SW 1271 (cell line): Measurements from ENCODE around the gene MT3.
A peak's percentile ranks its signal among the peaks of the same experiment; 100 is the strongest.
"Not testable (repeated sequence)": the region's sequence is repeated elsewhere in the genome, so short reads cannot be mapped to it uniquely, and the experiment has no call there.

ENCODE experiments used
- DNase-seq, 2 experiments: peaks; one replicate each; lab custom pipeline; 2025; lab: John Stamatoyannopoulos, UW

Gene MT3

DNA sequence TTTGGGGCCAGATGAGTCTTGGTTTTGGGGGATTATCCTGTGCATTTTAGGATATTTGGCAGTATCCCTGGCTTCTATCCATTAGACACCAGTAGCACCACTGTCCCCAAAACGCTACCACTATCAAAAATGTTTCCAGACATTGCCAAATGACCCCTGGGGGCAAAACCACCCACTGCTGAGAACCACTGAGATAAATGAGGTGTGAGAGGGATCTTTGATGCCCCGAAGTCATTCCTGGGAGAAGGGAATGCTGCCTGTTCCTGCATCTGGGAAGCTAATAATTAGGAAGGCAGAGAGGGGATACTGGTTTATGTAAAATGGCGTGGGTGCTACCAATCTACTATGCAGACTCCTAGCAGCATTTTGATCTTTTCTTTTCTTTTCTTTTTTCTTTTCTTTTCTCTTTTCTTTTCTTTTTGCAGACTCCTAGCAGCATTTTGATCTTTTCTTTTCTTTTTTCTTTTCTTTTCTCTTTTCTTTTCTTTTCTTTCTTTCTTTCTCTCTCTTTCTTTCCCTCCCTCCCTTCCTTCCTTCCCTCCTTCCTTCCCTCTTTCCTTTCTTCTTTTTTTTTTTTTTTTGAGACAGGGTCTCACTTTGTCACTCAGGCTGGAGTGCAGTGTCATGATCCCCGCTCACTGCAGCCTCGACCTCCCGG lies 8.8 kb upstream of the MT3 start:
- DNase-seq = no peak

DNA sequence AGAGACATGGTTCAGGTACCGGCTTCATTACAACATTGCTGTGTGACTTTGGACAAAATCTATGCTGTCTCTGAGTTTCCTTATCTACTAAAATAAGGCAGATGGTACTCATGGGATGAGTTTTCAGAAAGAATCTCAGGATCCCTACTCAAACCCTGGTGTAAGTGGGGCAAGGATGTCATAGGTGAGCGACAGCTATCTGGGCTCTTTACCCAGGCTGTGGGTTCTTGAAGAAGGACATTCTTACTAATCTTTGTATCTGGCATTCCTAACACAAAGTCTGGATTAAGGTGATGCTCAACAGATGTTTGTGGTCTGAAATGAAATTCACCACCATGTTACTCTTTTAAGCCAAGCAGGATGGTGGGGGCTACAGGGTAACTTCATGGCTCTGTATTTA lies 6.4 kb upstream of the MT3 start:
- DNase-seq = not testable (repeated sequence)

DNA sequence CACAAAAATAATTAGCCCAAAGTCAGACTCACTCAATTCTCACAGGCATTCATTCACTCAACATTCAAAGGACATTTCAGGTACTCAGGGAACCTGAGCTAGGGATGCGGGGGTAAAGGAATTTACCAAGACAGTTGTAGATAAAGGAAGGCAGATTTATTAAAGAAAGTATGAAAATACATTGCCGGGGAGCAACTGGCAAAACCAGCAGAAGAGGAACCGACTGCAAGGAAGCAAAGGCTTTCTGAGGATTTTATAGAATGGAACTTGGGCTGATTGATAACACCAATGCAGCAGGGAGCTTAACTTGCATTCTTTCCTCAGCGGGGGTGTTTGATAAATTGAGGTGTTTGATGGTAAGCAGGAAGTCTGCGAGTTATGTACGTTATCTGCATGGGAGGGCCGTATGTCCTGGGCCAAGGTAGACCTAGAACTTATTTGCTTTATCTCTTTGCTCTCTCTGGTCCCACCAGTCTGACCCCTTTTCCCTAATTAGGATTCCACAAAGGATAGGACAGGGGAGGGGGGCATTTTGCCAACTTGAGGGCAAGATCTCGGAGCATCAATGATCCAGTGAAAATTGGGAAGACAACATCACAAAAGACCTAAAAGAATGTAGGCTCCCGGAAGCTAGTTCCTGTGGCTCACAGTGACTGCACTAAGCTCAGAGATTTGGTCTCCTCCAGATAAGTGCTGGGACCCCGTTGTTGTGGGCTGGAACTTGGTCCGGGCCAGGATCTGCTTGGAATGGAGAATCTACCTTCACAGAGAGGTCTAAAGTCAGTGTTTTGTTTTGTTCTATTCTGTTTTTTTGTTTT lies 5.8 kb upstream of the MT3 start:
- no peak for DNase-seq

DNA sequence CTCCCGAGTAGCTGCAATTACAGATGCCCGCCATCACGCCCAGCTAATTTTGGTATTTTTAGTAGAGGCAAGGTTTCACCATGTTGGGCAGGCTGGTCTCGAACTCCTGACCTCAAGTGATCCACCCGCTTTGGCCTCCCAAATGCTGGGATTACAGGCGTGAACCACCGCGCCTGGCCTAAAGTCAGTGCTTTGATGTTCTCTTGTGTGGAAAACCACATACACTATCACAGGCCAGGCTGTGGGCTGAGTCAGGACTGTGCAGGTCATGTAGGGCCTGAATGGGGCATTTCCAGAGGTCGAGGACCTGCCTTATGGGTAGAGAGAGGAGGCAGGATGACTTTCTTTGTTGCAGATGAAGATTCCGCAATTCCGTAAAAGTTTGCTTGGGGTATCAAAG lies 5.1 kb upstream of the MT3 start:
- no peak for DNase-seq

DNA sequence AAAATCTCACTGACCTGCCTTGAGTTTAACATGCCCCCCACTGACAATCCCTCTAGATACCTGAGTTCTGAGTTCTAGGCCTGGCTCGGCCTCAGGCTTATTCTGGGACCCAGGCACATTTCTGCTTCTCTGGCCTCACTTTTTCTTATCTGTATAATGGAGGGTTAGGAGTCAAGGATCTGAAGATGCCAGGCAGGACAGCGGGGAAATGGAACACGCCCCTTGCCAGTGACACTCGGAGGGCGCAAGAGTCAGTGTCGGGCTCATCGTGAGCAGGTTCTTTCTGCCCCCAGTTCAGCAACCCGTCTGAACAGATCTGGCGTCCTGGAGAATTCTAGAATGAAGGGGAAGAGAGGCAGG lies 567 bp upstream of the MT3 start:
- DNase-seq = no peak

DNA sequence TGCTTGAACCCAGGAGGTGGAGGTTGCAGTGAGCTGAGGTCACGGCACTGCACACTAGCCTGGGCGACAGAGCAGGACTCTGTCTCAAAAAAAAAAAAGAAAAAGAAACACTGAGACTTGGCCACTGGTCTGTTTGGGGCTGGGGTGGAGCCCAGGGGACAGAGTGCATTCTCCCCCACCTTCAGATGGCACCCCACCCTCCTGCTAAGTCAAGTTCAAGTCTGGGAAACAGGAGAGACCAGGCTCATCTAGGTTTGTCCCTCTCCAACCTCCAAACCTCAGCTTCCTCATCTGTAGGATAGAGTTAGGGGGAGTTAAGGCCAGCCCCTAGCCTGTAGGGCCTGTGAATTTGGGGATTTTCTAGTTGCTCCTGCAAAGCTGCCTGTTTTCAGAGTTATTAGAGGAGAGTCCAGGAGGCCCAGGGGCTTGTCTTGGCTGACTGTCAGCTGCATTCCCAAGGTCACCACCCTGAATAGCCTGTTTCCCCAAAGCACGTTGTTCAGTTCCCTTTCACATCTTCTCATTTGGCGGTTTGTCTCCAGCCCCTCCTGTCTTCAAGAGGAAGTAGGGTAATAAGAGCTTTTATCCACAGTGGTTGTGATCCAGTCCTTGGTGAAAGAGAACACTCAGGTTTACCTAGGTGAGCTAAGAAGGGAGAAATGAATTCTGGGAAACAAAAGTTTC lies 2.2 kb downstream of the MT3 start:
- no peak for DNase-seq

DNA sequence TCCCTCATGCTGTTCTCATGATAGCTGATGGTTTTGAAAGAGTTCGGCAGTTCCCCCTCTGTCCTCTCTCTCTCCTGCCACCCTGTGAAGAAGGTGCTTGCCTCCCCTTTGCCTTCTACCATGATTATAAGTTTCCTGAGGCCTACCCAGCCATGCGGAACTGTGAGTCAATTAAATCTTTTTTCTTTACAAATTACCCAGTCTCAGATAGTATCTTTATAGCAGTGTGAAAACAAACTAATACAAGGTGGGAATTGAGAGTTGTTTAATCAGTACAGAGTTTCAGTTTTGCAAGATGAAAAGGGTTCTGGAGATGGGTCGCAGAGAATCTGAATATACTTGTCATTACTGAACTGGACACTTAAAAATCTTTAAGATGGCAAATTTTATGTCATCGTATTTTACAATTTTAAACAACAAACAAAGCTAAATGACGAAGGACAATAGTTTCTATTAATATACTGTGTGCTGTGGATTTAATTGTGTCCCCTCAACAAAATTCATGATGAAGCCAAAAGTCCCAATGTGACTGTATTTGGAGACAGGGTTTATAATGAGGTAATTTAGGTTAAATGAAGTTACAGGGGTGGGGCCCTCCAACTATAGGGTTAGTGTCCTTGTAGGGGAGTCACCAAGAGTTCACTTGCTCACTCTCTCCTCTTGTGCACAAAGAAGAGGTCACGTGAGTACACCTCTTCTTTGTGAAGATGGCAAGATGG lies 4.4 kb downstream of the MT3 start:
- no peak for DNase-seq

DNA sequence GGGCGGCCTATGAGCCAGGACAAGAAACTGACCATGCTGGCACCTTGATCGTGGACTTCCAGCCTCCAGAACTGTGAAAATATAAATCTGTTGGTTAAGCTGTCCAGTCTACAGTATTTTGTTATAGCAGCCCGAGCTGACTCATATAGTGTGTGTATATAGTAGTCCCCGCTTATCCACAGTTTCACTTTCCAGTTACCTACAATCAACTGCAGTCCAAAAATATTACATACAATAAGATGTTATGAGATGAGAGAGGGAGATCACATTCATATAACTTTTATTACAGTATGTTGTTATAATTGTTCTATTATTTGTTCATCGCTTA lies 4.9 kb downstream of the MT3 start:
- no peak for DNase-seq

DNA sequence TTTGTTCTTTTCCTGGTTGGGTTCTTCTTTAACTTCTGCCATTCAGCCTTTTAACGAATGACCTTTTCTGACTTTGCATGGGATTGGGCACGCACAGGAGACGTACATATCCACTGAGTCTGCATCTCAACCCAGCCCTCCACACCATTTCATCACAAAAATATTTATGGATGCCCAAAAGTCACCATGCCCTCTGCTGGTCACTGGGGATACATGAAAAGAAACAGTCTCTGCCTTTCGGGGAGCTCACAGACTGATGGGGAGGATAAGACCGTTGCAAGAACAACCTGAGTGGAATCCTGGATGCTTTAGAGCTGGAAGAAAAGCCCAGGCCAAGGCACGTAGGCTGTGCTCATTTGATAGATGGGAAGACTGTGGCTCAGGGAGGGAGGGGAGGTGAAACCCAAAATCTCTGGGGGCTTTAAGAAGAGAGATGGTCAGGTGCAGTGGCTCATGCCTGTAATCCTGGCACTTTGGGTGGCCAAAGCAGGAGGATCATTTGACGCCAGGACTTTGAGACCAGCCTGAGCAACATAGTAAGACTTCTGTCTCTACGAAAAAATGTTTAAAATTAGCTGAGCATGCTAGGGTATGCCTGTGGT lies 11.2 kb downstream of the MT3 start:
- peak in 1 of 2 experiments; percentile 29 for DNase-seq

DNA sequence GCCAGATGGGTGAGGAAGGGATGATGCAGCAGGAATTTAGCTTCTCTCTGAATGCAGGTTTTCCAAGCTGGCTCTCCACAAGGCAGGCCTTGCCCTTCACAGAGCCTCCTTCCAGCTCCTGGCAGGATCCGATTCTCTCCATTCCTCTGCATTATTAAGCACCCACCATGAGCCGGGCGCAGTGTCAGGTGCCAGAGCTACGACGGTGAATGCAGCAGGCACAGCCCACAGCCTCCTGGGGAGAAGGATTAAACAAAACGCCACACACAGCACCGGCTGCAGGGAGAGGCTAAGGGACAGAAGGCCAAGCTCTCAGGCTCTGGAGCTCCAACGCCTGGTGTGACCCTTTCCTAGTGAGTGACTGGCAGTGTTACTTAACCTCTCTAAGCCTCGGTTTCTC lies 12.0 kb downstream of the MT3 start:
- no peak for DNase-seq

DNA sequence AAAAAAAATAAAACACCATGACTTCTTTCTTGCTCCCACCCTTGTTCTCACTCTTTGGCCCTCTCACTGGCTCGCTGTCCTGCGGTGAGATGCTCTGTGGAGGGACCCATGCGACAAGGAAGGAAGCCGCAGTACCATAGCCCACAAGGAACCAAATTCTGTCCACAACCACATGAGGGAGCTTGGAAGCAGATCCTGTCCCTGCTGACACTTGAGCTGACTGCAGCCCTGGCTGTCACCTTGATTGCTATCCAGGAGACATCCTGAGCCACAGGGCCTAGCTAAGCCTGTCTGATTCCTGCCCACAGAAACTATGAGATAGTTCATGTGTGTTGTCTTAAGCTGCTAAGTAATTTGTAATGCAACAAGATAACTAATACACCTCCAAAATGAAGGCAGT lies 14.3 kb downstream of the MT3 start:
- DNase-seq = peak; percentile 35 to 41

DNA sequence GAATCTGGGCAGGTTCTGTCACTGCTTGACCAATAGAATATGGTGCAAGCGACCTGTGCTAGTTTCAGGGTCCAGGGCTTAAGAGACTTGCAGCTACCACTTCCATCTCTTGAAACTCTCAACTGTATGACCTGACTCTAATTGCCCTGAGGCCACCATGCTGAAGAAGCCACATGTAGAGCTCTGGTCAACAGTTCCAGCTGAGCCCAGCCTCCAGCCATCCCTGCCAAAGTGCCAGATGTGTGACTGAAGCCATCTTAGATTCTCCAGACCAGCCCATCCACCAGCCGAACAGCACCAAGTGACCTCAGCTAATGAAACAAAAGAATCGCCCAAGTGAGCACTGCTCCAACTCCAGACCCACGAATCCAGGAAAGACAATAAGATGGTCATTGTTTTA lies 15.6 kb downstream of the MT3 start:
- no peak for DNase-seq

DNA sequence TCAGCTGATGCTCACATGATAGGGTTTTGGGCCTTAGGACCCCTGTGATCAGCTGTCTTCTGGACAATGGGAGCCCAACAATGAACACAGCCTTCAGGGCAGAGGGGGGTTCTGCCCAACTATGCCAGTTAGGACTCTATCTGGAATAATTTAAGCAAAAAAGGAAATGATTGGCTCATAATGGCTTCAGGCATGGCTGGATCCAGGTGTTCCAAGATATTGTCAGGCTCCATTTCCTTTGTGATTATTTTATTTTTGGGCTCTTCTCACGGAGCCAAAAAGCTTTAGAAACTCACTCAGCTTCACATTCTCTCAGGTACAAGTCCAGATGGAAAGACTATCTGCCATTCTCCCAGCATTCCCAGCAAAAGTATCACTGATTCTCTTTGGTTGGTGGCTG lies 16.1 kb downstream of the MT3 start:
- no peak for DNase-seq

DNA sequence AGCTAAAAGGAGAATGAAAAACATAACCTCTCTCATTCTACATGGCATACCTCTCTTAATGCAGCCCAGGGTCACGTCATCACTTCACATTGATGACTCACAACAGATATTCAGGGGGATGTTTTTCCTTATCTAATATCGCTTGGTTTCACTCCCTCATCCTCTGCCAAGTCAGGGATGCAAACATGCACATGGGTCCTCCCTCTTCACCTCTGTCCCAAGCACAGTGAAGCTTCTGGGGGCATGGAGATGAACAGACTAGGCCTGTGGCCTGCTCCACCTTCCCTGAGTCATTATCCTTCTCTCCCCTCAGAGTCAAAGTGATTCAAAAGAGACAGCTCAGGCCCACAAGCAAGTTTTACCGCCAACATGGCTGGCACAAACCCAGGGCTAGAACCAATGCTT lies 16.7 kb downstream of the MT3 start:
- DNase-seq = peak in 1 of 2 experiments; percentile 40

DNA sequence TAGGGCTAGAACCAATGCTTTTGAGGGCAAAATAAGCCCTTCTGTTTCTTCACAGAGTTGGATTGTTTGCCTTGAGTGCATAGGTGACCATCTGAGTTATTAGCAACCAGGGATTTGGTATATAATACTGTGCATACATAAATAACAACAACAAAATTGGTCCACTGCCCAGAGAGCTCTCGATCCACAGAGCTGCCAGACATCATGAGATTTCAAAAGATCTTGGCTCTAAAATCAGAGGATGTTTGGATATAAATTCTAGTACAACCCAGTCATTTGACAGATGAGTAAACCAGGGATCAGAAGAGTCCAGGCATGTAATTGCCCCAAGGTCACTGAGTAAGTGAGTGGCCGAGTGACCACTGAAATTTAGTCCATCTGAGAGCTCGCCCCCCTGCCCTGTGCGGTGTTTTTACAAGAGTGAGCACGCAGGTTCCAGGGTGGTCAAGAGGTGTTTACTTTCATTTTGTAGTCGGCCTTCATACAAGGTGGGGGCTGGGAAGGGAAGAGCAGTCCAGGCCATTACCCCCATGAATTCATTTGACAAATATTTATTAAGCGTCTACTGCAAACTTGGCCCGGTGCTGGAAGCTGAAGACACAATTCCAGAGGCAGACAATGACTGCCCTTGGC lies 17.3 kb downstream of the MT3 start:
- peak in 1 of 2 experiments; percentile 84 for DNase-seq

DNA sequence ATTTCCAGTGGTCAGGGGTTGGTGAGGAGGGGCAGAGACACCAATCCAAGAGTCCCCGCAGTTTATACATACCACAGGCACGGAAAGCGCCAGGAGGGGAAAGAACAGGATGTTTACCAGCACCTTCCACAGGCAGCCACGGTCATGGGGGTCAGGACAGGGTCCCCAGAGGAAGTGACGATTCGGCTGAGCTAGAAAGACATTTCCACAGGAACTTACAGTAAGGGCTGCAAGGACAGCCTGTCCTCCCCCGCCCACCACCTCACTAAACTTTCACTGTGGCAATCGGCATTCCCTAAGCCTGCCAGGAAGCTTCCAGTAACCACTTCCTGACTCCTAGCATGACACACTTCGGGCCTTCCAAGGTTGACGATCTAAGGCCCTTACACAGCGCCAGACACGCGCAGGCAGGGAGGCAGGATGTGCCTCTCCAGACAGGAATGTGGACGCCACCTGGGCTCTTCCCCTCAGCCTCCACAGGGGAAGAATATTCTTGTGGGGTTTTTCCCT lies 17.8 kb downstream of the MT3 start:
- peak; percentile 90 to 93 for DNase-seq

DNA sequence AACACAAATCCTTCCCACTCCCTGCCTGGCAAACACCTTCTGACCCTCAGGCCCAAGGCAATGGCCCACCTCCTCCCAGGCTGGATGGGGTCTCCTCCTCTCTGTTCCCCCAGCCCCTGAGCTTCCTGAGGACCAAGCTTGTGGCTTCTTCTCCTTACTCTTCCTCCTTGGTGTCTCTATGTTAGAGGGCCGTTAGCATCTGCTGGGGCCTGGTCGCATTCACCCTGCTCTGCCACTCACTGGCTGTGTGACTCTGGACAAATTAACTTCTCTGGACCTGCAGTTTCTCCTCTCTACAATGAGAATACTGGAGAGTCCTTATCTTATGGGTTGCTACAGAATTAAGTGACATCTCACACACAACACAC lies 18.3 kb downstream of the MT3 start:
- DNase-seq = no peak

DNA sequence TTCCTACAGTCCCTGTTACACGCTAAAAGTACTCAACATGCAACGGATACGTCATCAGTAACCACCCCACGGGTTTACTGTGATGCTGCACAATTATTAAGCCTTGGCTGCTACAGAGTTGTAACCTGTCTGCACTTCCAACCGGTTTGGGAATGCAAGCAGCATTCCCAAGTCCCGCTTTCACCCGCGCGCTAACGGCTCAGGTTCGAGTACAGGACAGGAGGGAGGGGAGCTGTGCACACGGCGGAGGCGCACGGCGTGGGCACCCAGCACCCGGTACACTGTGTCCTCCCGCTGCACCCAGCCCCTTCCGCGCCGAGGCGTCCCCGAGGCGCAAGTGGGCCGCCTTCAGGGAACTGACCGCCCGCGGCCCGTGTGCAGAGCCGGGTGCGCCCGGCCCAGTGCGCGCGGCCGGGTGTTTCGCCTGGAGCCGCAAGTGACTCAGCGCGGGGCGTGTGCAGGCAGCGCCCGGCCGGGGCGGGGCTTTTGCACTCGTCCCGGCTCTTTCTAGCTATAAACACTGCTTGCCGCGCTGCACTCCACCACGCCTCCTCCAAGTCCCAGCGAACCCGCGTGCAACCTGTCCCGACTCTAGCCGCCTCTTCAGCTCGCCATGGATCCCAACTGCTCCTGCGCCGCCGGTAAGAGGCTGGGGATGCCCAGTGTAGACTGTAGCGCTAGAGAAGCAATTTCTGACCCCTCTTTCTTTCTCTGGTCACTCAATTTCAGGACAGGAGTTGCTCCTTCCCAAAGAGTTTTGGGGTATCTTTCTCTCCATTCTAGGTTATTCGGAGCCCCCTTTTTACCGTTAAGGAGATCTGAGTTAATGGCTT lies 18.9 kb downstream of the MT3 start, which contains the start of gene MT2A:
TSS of gene MT2A (plus strand) at position 542 of the 833 bp plus-strand sequence. CDS start at position 614, 72 bp downstream.
- DNase-seq = peak; percentile 82 to 91

DNA sequence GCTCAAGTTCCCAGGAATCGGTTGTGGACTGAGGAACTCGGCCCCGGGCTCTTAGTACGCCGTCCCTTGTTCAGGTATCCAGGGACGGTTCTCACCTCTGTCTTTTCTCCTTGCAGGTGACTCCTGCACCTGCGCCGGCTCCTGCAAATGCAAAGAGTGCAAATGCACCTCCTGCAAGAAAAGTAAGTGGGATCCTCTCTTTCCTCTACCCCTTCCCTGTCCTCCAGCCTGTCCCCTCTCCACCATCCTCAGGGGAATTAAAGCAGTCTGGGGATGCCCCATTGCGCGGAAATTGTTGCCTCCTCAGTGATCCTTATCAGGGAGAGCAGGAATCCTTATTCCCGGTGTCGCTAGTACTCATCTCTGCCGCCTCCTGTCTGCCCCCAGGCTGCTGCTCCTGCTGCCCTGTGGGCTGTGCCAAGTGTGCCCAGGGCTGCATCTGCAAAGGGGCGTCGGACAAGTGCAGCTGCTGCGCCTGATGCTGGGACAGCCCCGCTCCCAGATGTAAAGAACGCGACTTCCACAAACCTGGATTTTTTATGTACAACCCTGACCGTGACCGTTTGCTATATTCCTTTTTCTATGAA lies 19.6 kb downstream of the MT3 start:
- no peak for DNase-seq

DNA sequence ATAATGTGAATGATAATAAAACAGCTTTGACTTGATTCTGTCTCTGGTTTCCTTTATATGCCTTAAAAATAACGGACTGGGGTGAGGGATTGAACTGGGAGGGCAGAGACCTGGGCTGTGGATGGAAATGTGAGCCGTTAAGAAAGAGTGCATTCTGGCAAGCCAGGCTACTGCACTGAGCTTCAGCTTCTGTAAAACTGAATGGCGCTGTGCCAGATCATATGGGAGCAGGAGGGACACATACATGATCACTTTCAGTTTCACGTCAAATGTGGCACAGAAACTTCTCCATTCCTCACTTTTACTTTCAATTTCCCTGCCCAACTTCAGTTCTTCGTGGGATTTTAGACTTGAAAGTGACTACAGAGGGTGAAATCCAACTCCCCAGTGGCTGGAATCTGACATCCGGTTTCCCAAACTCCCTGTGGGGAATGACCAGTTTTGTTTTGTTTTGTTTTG lies 20.2 kb downstream of the MT3 start:
- DNase-seq = peak; percentile 45 to 69
